HG02610 (cell line): ENCODE data around the gene CUX1.

Experiments
- ATAC-seq: cut with Tn5 transposase; IDR thresholded peaks from one replicate; pipeline ENCODE4 v1.9.1; 2021; ENCODE audit warnings: mild to moderate bottlenecking, moderate library complexity; ENCODE audit not compliant: unreplicated experiment

The CUX1 gene

GRCh38 chr7:102196028-102196427, 378.6 kb downstream of the CUX1 start:
- ATAC-seq: no peak

DNA sequence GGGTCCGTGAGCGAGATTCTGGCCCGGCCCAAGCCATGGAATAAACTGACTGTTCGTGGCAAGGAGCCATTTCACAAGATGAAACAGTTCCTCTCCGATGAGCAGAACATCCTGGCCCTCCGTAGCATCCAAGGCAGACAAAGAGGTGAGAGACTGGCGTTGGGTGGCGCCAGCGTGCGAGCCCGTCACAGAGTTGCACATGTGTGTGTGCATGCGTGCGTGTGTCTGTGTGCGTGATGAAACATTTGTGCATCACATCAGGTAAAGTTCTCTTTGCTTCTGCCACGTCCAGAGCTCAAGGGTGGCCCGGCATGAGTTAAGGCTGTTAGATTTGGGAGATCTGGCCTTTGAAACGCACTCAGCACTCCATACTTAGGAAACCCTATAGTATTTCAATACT, 379.7 kb downstream of the CUX1 start:
- ATAC-seq: no peak

GRCh38 chr7:102197599-102197998, 380.2 kb downstream of the CUX1 start:
- no peak for ATAC-seq

GRCh38 chr7:102198417-102198956, 381.1 kb downstream of the CUX1 start:
- ATAC-seq: no peak

- no peak for ATAC-seq
These were observed 384.1 kb downstream of the CUX1 start for GRCh38 chr7:102201576-102201975.

GRCh38 chr7:102202556-102202955, 385.1 kb downstream of the CUX1 start:
- ATAC-seq: no peak

DNA sequence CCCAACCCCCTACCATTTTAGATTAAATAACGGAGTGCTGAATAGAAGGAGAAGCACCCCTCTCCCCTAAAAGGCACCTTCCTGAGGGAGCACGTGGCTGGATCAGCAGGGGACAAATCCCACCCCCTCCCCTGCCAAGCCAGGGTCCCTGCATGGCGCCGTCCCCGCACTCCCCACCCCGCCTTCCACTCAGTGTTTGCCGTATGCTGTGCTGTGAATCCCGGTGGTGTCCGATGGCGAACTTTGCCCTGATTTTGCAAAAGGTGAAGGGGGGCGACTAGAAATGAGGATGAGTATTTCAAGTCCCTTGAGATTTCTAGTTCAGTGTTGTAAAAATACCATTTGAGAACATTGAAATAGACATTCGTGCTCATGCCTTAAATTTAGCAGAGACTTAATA, 385.8 kb downstream of the CUX1 start:
- no peak for ATAC-seq

DNA sequence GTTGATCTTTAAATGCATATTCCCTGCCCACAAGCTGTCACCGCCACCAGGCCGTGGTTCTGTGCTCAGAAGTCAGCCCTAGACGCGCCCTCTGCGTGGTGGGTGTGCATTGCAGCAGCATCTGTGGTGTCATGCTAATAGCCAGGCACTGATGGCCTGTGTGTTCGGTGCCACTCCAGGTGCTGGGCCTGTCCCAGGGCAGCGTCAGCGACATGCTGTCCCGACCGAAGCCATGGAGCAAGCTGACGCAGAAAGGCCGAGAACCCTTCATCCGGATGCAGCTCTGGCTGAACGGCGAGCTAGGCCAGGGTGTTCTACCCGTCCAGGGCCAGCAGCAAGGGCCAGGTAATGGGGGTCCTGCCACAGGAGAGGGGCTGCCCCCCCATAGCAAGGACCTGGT, 386.8 kb downstream of the CUX1 start:
- ATAC-seq: no peak

- no peak for ATAC-seq
These were observed 388.5 kb downstream of the CUX1 start for GRCh38 chr7:102205915-102206314.

- ATAC-seq: no peak
These were observed 391.4 kb downstream of the CUX1 start for GRCh38 chr7:102208826-102209225.

DNA sequence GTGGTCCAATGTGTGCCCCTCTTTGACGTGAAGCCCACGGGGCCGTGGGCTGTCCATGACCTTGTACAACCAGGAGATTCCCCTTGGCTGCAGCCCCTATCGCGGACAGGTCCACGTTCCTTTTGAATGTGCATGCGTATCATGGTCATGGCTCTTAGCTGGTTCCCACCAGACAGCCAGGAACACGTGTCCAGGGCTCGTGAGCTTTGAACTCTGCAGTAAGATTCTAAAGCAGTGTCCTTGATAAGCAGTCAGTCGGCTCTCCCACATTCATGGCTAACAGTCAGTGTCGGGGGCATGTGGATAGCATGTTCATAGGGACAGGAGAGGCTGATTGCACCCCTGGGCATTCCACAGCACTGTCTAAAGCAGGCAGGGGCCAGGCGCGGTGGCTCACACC, 393.4 kb downstream of the CUX1 start:
- no peak for ATAC-seq

- ATAC-seq: peak; percentile 87
These were observed 394.4 kb downstream of the CUX1 start for GRCh38 chr7:102211590-102212550.

DNA sequence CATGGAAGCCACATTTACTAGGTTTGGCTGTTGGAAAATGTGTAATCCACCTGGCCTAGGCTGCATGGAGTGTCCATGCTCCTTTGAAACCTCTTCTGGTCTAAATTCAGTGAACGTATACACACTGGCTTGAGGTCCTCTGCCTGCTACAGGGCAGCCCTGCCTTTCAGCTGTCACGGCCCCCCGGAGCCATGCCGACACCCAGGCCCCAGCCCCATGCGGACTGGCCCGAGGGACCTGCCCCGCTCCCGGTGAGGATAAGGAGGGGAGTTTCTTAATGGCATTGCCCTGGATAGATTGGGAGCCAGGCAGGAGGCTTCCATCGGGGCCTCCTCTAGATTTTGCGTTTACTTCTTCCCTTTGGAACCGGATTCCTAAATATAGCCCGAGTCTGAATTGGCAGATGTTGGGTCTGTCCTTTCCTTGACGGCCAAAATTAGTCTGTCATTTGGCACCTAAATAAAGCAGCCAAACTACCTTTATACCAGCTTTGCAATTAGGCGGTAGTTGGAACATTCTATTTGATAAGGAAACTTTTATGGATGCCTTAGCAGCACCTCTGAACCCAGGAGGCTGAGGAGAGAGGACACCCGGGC, 397.1 kb downstream of the CUX1 start:
- no peak for ATAC-seq

GRCh38 chr7:102215256-102215655, 397.8 kb downstream of the CUX1 start:
- no peak for ATAC-seq

DNA sequence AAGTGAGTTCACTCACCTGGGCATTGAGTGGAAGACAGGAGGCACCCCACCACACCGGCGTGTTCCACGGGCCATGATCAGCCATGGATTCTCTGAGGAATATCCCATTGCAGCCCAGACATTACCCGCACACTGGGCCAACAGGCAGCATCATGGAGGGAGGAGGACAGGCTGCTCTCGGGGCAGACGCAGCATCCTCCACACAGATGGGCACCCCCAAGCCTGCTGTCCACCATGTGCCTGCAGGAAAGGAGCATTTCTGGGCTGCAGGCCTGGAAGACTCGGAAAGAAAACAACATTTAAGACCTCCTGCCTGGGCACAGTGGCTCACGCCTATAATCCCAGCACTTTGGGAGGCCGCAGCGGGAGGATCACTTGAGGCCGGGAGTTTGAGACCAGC, 398.3 kb downstream of the CUX1 start:
- ATAC-seq: no peak

GRCh38 chr7:102216573-102217314, 399.3 kb downstream of the CUX1 start:
- ATAC-seq: no peak

DNA sequence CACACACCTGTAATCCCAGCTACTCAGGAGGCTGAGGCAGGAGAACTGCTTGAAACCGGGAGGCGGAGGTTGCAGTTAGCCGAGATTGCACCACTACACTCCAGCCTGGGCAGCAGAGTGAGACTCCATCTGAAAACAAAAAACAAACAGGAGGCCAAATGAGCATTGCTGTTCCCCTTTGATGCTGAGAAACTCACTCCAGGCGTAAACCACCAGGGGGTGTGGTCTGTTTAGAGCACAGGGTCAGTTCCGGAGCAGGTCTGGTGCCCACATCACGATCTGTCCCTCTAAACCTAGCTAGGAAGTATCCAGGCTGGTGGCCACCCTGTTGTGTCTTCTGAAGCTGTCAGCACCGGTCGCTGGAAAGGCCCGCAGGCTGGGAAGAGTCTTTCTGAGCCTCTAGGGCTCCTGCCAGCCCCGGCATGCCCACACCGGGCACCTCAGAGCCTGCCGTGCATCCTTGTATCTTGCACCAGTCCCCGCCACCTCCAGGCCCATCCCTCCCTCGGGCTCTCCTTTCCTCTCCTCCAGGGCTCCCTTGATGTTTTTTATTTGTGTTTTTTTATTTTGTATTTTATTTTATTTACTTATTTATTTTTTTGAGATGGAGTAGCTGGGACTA, 402.9 kb downstream of the CUX1 start:
- ATAC-seq: no peak

- no peak for ATAC-seq
These were observed 403.8 kb downstream of the CUX1 start for GRCh38 chr7:102220960-102221800.

DNA sequence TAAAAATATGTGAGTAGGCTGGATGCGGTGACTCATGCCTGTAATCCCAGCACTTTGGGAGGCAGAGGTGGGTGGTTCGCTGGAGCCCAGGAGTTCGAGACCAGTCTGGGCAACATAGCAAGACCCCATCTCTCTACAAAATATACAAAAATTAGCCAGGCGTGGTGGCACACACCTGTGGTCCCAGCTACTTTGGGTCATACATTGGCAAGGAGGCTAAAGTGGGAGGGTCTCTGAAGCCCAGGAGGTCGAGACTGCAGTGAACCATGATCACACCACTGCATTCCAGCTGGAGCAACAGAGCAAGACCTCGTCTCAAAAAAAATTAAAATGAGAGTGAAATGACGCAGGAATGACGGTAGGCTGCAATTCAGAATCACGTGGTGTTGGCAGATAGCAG, 404.5 kb downstream of the CUX1 start:
- ATAC-seq: no peak

DNA sequence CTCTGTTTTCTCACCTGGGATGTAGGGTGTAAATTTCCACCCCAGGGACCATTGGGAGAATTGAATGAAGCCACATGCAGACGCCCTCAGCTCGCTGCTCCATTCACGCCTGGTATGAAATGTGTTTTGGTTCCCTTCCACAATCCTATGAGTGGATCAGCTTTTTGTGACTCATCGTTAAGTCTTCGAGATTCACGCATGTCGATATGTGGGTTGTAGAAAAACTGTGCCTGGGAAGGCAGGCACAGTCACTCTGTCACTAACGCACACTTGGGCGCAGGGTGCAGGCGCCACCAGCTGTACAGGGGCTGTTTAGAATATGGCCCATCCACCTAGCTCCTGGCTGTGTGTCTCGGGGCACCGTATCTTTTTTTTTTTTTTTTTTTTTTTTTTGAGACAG, 405.0 kb downstream of the CUX1 start:
- ATAC-seq: no peak
